GM21423 (cell line): Measurements from ENCODE around the gene RSPO1.
"Not testable (repeated sequence)": the region's sequence is repeated elsewhere in the genome, so short reads cannot be mapped to it uniquely, and the experiment has no call there.

Experiments
- ATAC-seq: cut with Tn5 transposase; IDR thresholded peaks from one replicate; pipeline ENCODE4 v1.9.1; 2021; ENCODE audit warnings: mild to moderate bottlenecking, moderate library complexity; ENCODE audit not compliant: unreplicated experiment

The RSPO1 gene

GRCh38 chr1:37634244-37634991 is at the start of gene RSPO1:
Gene RSPO1 (minus strand): TSS chr1:37634892. CDS start chr1:37629661, 5,231 bp downstream.
- ATAC-seq = no peak

- not testable (repeated sequence) for ATAC-seq
These were observed 49.5 kb upstream of the RSPO1 start for GRCh38 chr1:37684182-37684581.

GRCh38 chr1:37682334-37682987 is 47.8 kb upstream of the RSPO1 start:
- no peak for ATAC-seq

GRCh38 chr1:37680933-37681332 is 46.2 kb upstream of the RSPO1 start:
- no peak for ATAC-seq

GRCh38 chr1:37677808-37678207 is 43.1 kb upstream of the RSPO1 start:
- no peak for ATAC-seq

- no peak for ATAC-seq
These were observed 42.4 kb upstream of the RSPO1 start for GRCh38 chr1:37677143-37677439.

- ATAC-seq = peak; percentile 60
These were observed 41.8 kb upstream of the RSPO1 start for GRCh38 chr1:37676281-37677142.

GRCh38 chr1:37673920-37674319 is 39.2 kb upstream of the RSPO1 start:
- ATAC-seq = no peak

- ATAC-seq = no peak
These were observed 37.6 kb upstream of the RSPO1 start for GRCh38 chr1:37672136-37672870.

- no peak for ATAC-seq
These were observed 36.6 kb upstream of the RSPO1 start for GRCh38 chr1:37671261-37671660.

- ATAC-seq = no peak
These were observed 35.4 kb upstream of the RSPO1 start for GRCh38 chr1:37670133-37670532.

GRCh38 chr1:37667023-37667671 is 32.5 kb upstream of the RSPO1 start:
- no peak for ATAC-seq

GRCh38 chr1:37666241-37666867 is 31.7 kb upstream of the RSPO1 start:
- no peak for ATAC-seq

- ATAC-seq = no peak
These were observed 28.8 kb upstream of the RSPO1 start for GRCh38 chr1:37663426-37664000.

GRCh38 chr1:37662031-37662755 is 27.5 kb upstream of the RSPO1 start:
- no peak for ATAC-seq

GRCh38 chr1:37661401-37661800 is 26.7 kb upstream of the RSPO1 start:
- no peak for ATAC-seq

- no peak for ATAC-seq
These were observed 26.0 kb upstream of the RSPO1 start for GRCh38 chr1:37660664-37661063.

GRCh38 chr1:37658486-37658885 is 23.8 kb upstream of the RSPO1 start:
- ATAC-seq = no peak
